NB4 (cell line): Measurements from ENCODE around the gene ANKRD11.

Source experiments
- DNase-seq: peaks from one replicate; pipeline ENCODE4 v3.0.0; 2010; ENCODE audit warnings: low read depth
- H3K4me3 ChIP-seq: one replicate; pipeline ENCODE4 v1.5.1; 2011; ENCODE audit warnings: mild to moderate bottlenecking, low read depth, low read length, moderate library complexity
- MYC ChIP-seq: IDR thresholded peaks from 2 replicates; pipeline ENCODE4 v1.6.1; 2011; ENCODE audit warnings: low read depth, low read length
- POLR2A ChIP-seq: IDR thresholded peaks from 2 replicates; pipeline ENCODE4 v1.6.1; 2011; ENCODE audit warnings: mild to moderate bottlenecking; ENCODE audit not compliant: insufficient read length; ENCODE audit errors: extremely low read depth
- TF ChIP-seq, protein P1 (sequence below): IDR thresholded peaks from 2 replicates; pipeline ENCODE4 v1.6.1; 2011; ENCODE audit warnings: low read depth, low read length
- TF ChIP-seq, protein P2 (sequence below): IDR thresholded peaks from one replicate; pipeline ENCODE4 v1.5.1; 2012; ENCODE audit warnings: low read depth, low read length

The ANKRD11 gene

DNA sequence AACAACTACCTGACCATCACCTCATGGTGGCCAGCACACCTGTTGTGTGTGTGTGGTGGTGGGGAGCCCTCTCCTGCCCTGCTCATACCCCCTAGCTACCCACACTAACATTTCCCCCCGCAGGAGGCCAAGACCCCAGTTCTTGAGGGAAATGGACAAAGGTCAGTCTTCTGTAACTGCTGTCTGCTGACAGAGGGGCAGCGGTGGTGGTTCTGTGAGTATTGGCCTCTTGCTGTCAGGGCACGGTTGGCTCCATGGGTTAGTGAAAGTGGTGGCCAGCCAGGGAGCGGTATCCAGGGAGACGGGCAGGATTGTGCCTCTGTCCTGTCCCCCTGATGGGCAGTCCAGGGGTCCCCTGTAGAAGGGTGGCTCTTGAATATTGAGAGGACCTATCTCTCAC is 246.7 kb downstream of the ANKRD11 start:
- no peak overlapping the region for H3K4me3 ChIP-seq
- no peak for DNase-seq
- TF ChIP-seq POLR2A: no peak
- TF ChIP-seq, protein P1, sequence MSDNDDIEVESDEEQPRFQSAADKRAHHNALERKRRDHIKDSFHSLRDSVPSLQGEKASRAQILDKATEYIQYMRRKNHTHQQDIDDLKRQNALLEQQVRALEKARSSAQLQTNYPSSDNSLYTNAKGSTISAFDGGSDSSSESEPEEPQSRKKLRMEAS: no peak
- no peak for TF ChIP-seq MYC
- TF ChIP-seq, protein P2, sequence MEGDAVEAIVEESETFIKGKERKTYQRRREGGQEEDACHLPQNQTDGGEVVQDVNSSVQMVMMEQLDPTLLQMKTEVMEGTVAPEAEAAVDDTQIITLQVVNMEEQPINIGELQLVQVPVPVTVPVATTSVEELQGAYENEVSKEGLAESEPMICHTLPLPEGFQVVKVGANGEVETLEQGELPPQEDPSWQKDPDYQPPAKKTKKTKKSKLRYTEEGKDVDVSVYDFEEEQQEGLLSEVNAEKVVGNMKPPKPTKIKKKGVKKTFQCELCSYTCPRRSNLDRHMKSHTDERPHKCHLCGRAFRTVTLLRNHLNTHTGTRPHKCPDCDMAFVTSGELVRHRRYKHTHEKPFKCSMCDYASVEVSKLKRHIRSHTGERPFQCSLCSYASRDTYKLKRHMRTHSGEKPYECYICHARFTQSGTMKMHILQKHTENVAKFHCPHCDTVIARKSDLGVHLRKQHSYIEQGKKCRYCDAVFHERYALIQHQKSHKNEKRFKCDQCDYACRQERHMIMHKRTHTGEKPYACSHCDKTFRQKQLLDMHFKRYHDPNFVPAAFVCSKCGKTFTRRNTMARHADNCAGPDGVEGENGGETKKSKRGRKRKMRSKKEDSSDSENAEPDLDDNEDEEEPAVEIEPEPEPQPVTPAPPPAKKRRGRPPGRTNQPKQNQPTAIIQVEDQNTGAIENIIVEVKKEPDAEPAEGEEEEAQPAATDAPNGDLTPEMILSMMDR: no peak

DNA sequence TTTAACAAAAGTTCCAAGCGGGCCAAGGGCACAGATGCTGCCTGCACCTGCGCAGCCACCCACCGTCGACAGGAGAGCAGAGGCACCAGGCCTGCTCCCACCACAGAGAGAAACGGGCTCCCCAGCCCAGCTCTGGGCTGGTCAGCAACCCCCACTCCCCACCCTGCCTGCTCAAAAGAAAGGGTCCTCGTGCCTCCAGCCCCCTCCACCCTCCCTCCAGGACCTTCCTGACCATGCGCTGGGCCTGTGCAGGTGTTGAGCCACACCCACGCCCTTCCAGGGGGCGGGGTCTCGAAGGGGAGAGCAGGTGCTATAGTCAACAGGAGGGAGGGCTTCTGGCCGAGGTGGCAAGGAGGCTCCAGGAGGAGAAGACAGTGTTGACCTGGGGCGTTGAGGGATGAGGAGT is 247.6 kb downstream of the ANKRD11 start:
- TF ChIP-seq MYC (no peak), POLR2A (no peak)
- TF ChIP-seq, protein P2: no peak
- TF ChIP-seq, protein P1: no peak
- DNase-seq: no peak
- H3K4me3 ChIP-seq: no peak overlapping the region

DNA sequence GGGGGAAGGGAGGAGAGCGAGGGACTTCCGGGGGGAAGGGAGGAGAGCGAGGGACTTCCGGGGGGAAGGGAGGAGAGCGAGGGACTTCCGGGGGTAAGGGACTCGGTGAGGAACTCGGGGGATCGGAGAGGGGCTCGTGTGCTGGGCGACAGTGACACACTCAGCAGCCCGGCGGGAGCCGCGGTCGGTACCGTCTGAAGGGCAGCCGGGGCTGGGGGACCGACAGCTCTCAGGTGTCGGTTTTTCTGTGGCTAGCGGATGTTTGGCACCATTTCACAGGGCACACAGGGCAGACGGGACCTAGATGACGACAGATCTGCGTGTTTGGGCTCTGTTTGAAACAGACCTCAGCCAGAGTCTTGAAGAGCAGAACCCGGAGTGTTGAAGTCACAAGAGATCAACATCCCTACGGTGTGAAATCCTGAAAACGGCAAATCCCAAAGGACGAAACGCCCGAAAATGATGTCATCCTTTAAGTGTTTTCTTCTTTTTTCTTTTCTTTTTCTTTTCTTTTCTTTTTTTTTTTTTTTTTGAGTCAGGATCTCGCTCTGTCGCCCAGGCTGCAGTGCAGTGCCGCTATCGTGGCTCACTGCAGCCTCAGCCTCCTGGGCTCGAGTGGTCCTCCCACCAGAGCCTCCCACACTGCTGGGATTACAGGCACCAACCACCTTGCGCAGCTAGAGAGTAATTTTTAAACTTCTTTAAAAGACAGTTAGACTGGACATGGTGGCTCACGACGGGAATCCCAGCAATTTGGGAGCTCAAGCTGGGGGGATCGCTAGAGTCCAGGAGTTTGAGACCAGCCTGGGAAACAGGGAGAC is 249.0 kb downstream of the ANKRD11 start:
- peak; percentile 93 for DNase-seq
- peak overlapping the region; percentile 72 for H3K4me3 ChIP-seq
- TF ChIP-seq MYC: no peak; the same call in 1 of the 2 replicates
- TF ChIP-seq, protein P1: peak; percentile 27; the same call in 1 of the 2 replicates
- TF ChIP-seq, protein P2: no peak
- TF ChIP-seq POLR2A: peak; percentile 90

DNA sequence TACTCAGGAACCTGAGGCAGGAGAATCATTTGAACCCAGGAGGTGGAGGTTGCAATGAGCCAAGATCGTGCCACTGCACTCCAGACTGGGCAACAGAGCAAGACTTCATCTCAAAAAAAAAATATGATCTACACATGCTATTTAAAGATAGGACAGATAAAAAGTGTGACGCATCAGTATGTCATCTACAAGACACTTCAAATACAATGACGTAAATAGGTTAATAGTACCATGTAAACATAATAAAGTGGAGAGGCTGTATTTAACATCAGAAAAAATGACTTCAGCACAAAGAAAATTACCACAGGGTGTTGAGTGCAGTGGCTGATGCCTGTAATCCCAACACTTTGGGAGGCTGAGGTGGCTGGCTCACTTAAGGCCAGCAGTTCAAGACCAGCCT is 252.6 kb downstream of the ANKRD11 start:
- H3K4me3 ChIP-seq: no peak overlapping the region
- TF ChIP-seq MYC (no peak), POLR2A (no peak)
- TF ChIP-seq, protein P2: no peak
- TF ChIP-seq, protein P1: no peak
- no peak for DNase-seq

DNA sequence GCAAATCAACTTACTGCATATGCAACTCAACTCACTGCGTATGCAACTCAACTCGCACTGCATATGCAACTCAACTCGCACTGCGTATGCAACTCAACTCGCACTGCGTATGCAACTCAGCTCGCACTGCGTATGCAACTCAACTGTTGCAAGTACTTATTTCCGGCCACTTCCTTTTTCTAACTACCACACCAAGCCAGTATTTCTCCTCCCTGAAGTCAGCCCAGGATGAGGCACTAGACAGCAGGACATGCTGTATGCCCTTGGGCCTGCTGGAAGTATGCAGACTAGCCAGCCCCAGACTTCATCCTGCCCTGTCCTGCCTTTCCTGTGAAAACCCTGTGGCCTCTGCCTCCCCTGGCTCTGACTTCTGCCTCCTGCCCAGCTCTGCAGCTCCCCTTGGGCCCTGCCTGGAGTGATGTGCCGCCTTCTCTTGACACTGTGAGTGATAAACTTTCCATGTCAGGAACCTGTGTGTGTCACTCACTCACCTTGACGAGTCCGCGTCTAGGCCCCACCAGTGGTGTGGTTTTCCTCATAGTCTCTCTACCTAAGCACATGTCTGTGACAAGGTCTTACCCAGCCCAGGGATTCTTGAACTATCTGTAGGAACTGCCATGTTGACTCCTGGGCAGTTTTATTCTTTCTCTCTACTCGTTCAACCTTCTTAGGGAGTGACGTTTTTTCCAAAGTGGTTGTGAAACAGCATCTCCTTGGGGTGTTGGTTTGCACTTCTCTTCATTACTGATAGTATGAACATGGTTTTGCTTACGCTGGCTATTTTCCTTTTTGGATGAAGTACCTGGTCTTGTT is 256.5 kb downstream of the ANKRD11 start:
- DNase-seq: no peak
- TF ChIP-seq MYC (no peak), POLR2A (no peak)
- TF ChIP-seq, protein P2: no peak
- TF ChIP-seq, protein P1: no peak
- no peak overlapping the region for H3K4me3 ChIP-seq
